NCI-H2081 treated with DMSO at 0.1 percent for 48 hours (cell line): Measurements from ENCODE around the gene DNAJC4.

Experiments used
- DNase-seq: peaks from one replicate; lab custom pipeline; 2025; lab: John Stamatoyannopoulos, UW

The DNAJC4 gene

DNA sequence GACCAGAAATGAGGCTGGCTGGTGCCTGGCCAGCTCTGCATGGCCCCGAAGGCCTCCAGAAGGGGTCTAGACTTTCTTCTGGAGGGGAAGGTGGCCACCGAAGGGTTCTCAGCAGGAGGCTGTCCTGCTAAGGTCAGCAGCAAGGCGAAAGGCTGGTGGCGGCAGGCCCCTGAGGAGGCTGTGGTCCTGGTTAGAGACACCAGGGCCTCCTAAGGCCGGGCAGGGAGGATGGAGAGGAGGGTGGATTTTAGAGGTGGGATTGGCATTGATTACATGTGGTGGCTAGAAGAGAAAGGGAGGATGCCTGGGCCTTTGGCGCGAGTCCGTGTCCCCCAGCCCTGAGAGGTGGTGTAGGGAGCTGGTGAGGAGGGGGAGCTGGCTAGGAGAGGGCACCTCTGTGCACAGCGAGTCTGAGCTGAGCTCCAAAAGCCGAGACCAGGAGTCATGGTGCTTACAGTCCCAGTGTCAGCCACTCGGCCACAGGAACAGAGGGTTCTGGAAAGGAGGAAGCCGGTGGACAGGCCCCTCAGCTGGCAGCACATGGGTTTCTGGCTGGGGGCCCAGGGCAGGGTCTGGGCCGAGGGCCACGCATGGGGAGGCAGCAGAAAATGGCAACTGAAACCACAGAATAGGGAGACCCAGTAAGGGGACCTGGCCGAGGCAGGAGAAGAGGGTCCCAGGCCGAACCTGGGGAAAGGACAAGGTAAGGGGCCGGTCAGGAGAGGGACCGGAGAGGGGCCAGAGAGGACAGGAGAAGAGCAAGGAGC is 21.4 kb upstream of the DNAJC4 start:
- DNase-seq: no peak

DNA sequence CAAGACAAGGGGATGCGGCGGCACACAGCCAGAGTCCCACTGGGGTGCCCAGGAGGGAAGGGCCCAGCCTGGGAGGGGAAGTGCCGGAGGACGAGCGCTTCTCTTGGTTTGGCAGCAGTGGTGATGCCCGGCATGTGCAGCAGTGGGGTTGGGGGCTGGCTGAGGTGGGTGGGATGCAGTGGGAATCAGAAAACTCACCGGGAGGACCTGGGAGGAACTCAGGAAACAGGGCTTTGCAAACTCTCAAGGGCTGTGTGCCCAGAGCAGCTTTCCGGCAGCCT is 20.8 kb upstream of the DNAJC4 start:
- no peak for DNase-seq

DNA sequence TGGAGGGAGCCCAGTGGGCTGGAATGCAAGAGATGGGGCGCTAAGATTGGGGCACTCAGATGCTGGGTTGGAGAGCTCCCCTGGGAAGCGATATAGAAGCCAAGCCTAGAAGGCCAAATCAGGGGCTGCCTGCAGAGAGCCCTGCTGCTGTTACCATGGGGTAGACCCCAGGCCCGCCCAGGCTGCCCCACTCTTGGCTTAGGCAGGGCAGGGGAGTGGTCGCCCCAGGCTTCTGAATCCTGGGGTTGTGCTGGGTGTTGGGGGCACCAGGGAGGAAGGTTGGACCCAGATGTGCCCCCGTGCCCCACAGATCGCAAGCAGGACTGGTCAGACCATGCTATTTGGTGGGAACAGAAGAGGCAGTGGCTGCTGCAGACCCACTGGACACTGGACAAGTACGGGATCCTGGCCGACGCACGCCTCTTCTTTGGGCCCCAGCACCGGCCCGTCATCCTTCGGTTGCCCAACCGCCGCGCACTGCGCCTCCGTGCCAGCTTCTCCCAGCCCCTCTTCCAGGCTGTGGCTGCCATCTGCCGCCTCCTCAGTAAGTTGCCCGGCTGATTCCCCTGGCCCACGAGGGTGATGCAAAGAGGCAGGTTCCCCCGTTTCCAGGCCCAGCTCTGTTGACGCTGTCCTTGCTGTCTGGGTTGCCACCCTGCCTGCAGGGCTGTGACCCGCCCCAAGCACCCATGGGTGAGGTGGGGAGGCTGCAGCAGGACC is 19.9 kb upstream of the DNAJC4 start:
- DNase-seq: no peak

DNA sequence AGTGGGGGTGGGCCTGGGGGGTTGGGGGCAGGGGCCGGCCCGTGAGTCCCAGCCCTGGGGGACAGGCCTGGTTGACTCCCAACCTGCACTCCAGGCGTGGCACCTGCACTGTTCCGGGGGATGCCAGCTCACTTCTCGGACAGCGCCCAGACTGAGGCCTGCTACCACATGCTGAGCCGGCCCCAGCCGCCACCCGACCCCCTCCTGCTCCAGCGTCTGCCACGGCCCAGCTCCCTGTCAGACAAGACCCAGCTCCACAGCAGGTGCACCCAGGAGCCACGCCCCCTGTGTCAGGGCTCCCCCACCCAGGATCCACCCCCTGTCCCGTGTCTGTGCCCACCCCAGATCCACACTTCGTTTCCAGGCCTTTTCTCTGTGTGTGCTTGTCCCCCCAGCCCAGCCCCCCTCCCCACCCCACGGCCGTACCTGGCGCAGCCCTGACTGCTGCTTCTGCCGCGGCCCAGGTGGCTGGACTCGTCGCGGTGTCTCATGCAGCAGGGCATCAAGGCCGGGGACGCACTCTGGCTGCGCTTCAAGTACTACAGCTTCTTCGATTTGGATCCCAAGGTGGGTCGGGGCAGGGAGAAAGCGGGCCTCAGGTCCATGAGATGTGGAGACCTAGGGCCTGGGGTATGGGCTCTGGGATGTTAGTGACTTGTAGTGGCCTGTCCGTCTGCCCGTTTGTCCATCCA is 19.0 kb upstream of the DNAJC4 start:
- DNase-seq: no peak

DNA sequence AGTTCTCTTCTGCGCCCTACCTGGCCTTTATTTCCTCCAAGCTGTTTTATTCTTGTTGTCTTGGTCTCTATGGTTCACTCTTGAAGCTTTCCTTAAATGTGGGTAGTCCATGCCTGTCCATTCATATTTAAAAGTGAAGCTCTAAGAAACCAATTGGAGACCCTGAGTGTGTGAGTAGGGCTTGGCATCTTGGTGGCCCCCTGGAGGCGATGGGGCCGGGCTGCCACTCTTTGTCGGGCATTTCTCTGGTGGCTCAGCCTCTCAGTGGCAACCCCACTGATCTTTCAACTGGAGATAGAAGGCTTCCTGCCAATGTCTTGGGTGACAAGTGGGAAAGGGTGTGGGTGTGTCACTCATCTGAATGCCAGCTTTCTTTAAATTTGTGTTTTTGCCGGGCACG is 13.5 kb upstream of the DNAJC4 start:
- DNase-seq: no peak

DNA sequence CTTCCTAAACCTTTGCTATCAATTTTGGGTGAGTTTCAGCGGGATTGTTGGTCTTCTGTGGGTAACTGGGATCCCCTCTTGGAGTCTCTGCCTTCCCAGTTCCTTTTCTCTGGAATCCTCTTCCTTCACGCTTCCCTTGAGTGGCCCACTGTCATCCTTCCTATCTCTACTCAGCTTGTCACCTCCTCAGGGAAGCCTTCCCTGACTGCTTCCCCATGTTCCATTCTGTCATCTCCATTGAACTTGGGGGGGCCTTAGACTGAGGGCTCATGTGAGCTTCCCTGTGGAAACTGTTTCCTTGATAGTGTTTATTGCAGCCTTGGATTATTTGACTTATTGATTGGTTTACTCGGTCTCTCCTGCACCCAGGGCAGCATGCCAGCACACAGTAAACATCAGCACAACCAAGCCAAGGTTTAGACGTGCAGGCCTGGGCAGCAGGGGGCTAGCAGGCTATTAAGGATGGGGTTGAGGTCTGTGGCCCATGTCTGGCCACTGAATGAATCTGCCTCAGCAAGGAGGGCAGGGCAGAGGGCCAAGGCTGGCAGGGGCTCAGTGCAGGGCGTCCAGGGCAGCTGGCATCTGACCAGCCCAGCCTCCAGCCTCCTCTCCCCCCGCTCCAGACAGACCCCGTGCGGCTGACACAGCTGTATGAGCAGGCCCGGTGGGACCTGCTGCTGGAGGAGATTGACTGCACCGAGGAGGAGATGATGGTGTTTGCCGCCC is 11.6 kb upstream of the DNAJC4 start:
- no peak for DNase-seq

DNA sequence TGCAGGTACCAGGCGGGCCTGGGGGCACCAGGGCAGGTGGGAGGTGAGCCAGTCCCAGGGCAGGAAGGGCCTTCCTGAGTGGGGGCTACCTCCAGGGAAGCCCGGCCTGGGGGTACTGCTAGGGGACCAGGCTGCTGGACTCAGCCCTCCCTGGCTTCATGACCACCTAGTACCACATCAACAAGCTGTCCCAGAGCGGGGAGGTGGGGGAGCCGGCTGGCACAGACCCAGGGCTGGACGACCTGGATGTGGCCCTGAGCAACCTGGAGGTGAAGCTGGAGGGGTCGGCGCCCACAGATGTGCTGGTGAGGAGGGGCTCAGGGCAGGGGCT is 11.0 kb upstream of the DNAJC4 start:
- no peak for DNase-seq

DNA sequence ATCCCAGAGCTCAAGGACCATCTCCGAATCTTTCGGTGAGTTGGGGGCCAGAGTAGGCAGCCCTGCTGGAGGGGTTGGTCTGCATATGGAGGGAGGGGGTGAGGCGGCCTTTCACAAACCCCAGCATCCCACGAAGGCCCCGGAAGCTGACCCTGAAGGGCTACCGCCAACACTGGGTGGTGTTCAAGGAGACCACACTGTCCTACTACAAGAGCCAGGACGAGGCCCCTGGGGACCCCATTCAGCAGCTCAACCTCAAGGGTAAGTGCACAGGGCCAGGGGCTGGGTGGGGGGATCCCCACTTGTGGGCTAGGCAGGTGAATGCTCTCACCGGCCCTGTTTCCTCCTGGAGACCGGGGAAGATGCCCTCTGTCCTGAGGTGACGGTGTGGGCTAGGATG is 10.6 kb upstream of the DNAJC4 start:
- DNase-seq: no peak

DNA sequence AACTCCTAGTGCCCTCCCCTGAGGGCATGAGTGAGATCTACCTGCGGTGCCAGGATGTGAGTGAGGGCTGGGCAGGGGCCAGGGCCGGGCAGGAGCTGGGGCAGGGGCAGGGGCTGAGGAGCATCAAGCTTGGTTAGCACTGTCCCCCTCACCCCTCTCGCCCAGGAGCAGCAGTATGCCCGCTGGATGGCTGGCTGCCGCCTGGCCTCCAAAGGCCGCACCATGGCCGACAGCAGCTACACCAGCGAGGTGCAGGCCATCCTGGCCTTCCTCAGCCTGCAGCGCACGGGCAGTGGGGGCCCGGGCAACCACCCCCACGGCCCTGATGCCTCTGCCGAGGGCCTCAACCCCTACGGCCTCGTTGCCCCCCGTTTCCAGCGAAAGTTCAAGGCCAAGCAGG is 10.1 kb upstream of the DNAJC4 start:
- DNase-seq: no peak

DNA sequence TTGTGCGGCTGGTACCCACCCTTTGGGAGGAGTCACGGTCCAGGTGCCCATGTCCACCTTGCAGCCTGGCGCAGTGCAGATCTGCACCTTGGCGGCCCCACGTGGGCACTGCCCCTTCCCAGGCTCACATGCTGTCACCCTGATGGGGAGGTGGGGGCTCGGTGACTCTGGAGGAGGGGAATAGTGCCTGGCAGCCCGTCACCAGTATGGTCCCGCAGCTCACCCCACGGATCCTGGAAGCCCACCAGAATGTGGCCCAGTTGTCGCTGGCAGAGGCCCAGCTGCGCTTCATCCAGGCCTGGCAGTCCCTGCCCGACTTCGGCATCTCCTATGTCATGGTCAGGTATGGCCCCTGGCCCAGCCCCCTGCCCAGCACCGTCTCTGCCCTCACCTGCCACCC is 9.6 kb upstream of the DNAJC4 start:
- no peak for DNase-seq

DNA sequence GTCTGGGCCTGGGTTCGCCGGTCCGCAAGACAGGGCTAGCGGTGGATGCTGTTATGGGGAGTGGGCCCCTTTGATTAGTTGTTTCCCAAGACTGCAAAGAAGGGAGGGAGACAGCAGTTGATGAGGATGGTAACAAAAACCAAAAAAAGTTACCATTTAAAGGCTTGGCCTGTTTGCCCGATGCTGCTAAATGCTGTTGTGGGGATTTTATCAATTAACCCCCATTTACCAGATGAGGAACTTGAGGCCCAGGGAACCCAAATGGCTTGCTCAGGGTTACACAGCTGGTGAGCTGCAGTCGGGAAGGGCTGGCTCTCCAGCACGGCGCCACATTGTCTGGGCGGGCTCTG is 7.7 kb upstream of the DNAJC4 start:
- DNase-seq: no peak

DNA sequence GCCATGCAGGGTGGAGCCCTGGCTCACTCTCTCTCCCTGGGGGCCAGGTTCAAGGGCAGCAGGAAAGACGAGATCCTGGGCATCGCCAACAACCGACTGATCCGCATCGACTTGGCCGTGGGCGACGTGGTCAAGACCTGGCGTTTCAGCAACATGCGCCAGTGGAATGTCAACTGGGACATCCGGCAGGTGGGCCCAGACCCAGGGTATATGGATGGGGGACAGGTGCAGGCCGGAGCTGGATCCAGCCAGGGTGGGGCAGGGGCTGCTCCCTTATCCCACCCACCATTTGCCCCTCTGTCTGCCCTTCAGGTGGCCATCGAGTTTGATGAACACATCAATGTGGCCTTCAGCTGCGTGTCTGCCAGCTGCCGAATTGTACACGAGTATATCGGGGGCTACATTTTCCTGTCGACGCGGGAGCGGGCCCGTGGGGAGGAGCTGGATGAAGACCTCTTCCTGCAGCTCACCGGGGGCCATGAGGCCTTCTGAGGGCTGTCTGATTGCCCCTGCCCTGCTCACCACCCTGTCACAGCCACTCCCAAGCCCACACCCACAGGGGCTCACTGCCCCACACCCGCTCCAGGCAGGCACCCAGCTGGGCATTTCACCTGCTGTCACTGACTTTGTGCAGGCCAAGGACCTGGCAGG is 7.2 kb upstream of the DNAJC4 start:
- no peak for DNase-seq

DNA sequence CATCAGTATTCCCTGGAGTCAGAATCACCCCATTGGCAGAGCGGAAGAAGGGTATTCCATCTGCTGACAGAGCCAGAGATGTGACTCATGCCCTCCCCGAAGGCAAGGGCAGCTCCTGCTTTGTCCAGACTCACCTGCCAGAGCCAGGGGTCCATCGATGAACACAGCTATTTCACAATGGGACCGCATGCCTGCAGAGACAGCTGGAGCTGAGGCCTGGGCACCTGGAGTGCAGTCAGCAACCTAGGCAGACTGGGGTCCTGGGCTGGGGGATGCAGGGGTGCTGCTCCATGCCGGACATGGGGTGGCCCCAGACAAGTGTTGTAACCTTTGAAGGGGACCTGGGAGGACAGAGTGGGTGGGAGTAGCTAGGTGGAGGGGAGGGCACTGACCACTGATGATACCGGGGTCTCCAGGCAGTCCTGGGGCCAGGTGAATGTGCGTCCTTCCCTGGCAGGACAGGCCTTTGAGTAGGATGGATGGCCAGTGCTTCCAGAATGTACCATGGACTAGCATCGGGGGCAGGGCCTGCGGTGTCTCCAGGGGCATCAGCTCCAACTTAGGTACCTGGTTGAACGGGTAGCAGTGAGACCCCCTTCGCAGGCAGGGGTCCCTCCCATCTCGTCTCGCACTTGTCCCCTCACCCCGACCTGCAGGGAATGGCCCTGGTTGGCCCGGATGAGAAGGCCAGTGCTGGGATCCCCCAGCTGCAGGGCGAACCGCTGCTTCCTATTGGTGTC is 6.0 kb upstream of the DNAJC4 start:
- DNase-seq: no peak

DNA sequence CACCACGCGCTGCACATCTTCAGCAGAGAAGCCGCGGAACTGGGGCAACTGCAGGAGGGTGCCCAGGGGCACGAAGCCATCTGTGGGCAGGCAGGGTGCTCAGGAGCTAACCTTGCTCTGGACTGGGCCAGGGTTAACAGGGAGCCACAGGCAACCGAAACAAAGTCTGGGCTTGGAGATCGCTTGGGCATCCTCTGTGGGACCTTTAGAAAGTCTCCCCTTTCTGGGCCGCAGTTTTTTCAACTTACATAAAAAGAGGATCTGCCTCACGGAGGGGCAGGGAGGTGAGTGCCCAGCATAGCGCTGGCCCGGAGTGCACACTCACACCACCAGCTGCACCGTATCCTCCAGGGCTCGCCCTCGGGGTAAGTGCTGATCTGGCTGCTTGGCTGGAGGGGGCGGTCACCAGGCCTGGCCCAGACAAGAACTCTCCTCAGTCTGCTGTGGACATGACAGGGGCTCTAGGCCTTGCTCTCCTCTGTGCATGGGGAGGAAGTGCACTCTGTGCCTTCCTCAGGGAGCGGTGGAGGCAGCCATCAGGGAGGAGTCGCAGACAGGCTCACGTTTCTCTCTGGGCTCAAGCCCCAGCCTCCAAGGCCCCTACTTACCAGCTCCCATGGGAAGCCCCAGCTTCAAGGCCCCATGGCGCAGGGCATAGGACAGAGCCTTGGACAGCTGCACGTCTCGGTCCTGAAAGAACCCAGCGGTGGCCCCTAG is 5.3 kb upstream of the DNAJC4 start:
- DNase-seq: no peak

DNA sequence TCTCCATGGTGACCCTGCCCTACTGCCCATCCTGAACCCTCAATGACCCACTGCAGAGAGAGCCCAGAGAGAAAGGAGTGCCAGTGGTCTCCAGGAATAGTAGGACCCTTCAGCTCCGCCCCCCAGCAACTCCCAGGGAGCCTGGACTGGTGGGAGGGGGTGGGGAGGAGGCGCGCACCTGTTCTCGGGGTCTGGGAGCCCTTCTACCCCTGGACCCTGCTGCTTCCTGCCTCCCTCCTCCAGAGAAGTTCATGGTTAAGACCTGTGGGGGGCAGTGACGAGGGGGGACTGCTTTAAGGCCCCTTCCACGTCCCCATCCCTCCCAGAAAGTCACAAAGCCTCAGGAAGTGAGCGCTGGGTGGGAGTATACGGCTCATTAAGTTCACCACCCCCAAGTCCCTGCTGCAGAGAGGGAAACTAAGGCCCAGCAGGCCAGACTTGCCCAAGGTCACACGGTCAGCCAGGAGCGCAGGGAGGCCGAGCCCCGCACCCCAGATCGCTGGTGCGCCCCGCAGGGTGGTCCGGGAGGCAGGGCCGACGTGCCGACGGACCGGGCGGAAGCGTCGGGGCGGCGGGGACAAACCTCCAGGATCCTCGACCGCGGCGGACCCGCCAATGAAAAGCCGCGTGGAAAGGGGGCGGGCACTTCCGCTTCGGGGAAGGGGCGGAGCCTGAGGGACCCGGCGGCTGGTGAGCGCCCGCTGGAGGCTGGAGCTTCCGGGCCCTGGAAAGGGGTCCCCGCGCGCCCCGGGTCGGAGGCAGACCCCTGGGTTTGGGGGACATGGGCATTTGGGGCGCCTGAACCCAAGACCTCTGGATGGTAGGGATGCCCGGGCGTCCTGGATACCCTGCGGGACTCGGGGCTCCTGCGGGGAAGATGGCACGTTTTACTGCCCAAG is 4.5 kb upstream of the DNAJC4 start, which contains the start of the genes NUDT22 and TRPT1:
Gene NUDT22 (plus strand): TSS at position 667 of the 899 bp plus-strand sequence. CDS start 379 bp downstream, outside the sequence.
Gene TRPT1 (minus strand): TSS at position 579 of the 899 bp plus-strand sequence. CDS start 326 bp downstream, at position 253.
- no peak for DNase-seq

DNA sequence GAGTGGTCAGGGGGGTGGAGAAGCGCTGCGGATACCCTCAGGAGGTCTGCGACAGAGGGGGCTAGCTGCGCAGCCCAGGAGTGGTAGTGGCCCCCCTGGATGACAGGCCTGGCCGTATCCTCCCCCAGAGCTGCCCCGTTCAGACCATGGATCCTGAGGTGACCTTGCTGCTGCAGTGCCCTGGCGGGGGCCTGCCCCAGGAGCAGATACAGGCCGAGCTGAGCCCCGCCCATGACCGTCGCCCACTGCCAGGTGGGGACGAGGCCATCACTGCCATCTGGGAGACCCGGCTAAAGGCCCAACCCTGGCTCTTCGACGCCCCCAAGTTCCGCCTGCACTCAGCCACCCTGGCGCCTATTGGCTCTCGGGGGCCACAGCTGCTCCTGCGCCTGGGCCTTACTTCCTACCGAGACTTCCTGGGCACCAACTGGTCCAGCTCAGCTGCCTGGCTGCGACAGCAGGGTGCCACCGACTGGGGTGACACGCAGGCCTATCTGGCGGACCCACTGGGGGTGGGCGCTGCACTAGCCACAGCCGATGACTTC is 3.8 kb upstream of the DNAJC4 start:
- no peak for DNase-seq

DNA sequence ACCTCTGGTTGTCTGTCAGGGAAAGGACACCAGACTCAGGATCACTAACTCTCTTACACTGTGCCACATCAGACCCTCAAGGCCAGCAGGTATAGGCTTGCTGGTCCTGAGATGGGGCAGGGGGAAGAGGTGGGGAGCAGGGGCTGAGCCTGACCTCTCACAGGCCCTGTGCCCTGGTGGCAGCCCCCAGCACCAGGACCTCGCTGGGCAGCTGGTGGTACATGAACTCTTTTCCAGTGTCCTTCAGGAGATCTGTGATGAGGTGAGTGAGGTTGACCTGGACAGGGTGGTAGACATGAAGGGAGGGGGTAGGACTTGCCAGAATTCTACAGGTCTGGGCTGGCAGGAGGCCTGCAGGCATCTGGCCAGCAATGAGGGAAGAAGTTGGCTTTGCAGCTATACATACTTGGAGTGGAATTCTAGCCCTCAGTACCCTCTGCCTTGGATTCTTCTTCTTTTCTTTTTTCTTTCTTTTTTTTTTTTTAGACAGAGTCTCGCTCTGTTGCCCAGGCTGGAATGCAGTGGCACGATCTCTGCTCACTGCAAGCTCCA is 2.9 kb upstream of the DNAJC4 start:
- DNase-seq: no peak

DNA sequence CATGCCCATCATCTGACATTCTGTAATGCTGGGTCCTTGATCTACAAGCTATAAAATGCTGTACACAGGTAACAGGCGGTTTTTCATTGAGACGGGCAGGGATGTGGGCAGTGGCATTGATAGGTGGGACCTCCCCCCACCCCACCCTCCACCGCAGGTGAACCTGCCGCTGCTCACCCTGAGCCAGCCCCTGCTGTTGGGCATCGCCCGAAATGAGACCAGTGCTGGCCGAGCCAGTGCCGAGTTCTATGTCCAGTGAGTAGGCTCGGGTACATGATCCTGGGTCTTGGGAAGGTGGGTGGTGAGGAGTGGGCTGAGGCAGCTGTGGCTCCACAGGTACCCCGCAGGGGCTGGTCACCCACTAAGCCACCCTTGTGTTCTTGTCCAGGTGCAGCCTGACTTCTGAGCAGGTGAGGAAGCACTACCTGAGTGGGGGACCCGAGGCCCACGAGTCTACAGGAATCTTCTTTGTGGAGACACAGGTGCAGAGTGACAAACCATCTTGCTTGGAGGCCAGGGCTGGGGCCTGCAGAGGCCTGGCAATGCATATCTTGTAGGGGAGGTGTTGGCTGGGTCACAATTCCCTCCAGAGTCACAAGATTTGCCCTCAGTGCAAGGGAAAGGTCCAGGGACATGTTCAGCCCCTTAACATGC is 1.1 kb upstream of the DNAJC4 start:
- DNase-seq: no peak

DNA sequence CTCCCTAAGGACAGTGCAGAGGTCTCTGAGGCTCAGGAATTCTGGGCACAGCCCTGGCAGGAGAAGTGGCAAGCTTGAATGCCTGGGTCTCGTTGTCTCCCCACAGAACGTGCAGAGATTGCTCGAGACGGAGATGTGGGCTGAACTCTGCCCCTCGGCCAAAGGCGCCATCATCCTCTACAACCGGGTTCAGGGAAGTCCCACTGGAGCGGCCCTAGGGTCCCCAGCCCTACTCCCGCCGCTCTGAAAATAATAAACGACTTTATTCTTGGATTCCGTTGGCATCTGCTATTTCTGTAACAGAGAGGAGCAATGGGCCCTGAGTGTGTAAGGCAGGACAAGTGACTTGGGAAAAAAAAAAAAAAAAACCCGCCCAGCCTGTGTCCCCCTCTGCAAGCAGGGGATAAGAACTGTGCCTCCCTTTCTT is 591 bp upstream of the DNAJC4 start:
- DNase-seq: no peak
